GM12873 (cell line): ENCODE measurements around the gene CABLES1.

Source experiments
- TF ChIP-seq, protein P1 (sequence below): IDR thresholded peaks from 2 replicates; pipeline ENCODE4 v1.5.1; 2012; ENCODE audit warnings: low read depth, mild to moderate bottlenecking, moderate library complexity, low read length, control low read depth; ENCODE audit not compliant: insufficient read depth; ENCODE audit errors: missing control alignments

CABLES1 gene

DNA sequence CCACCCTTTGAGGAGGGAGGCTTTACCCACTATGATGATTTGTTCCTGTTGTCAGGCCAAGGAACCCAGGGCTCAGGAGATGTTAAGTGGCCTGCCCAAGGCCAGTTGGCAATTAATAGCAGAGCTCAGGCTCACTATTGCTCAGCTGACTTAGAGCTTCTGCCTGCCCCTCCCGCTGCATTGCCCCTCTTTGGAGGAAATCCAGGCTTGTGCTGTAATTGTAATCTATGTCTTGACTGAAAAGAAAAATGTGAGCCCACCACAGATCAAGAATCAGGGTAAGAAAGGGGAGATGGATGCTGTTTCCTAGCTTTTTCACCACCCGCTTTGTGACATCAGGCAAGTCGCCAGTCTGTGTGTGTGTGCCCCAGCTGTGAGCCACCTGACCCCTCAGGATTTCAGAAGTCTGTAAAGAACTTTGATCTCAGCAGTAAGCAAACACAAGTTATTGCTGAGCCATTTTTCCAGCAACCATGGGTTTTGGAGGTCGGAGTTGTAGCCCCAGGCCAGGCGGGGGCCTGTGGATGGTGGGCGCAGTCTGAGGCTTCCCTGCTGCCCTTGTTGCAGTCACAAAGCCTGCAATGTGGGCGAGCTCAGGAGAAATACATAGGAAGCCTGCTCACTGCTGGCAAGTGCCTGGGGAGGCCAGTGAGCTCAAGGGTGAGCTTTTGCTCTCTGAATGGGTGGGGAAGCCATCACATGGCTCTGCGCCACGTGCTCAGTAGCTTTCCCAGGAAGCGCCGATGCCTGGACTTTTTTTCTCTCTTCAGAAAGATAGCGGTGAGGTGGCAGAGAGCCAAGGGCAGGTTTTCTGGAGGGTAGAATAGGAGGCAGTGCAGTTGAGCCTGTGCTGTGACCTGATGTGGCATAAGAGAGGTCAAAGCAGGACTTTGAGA, 6.1 kb downstream of the CABLES1 start:
- TF ChIP-seq, protein P1, sequence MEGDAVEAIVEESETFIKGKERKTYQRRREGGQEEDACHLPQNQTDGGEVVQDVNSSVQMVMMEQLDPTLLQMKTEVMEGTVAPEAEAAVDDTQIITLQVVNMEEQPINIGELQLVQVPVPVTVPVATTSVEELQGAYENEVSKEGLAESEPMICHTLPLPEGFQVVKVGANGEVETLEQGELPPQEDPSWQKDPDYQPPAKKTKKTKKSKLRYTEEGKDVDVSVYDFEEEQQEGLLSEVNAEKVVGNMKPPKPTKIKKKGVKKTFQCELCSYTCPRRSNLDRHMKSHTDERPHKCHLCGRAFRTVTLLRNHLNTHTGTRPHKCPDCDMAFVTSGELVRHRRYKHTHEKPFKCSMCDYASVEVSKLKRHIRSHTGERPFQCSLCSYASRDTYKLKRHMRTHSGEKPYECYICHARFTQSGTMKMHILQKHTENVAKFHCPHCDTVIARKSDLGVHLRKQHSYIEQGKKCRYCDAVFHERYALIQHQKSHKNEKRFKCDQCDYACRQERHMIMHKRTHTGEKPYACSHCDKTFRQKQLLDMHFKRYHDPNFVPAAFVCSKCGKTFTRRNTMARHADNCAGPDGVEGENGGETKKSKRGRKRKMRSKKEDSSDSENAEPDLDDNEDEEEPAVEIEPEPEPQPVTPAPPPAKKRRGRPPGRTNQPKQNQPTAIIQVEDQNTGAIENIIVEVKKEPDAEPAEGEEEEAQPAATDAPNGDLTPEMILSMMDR, result no peak

DNA sequence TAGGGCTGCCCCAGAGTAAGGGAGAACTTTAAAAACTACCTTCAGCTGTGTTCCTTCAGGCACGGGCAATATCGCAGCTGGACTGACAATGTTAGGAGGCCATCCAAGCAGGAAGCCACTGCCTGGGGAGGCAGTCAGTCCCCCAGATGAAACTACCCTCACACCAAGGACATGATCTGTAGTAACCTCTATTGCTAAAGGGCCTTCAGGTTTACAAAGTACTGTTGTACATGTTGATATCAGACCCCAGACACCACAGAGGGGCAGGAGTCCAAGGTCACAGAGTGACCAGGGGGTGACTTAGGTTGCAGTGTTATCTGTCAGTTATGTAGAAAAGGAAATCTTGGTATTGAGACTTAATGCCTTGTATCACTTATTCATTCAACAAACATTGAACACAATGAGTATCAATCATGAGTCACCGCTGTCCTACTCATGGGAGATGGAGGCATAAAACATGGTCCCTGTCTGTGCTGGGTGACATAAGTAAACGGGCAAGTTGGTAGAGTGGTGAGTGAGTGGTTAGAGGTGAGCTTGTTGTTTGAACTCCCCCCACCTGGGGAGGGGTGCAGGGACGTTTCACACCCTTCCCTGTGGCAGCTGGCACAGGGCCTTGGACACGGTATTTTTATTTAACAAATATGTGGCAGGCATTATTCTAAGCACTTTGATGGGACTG, 7.1 kb downstream of the CABLES1 start:
- TF ChIP-seq, protein P1, result no peak

DNA sequence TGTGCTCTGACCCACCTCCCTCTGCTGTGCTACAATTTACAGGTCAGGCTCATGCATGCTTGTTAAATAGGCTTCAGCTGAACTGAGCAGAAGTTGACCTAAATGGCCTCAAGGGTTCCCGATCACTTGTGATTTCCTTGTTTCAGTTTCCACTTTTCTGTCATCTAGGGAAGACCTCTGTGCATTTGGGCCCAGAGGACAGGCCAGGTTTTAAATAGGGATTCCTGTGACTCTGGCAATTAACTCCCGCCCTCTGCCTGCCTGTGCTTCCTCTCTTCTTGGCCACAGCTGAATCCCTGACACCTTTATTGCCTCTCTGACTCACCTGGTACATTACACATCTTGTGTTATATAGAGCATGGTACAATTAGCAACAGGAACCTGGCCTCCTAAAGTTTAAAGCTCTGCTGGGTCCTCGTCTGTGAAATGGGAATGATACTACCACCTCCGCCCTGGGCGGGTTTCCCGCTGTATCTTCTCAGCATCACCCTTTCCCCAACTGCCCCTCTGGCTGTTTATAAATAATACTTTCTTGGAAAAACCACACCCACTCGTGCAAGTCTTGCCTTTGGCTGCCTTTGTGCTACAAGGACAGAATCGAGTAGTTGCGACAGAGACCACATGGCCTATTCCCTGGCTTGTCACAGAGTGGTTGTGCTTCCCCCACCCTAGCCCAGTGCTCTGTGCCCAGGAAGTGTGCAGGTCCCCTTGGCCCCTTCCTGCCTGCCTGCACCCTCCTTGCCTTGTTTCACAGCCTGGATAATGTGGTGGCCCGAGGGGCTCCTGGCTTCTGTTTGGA, 7.9 kb downstream of the CABLES1 start:
- TF ChIP-seq, protein P1, result no peak

DNA sequence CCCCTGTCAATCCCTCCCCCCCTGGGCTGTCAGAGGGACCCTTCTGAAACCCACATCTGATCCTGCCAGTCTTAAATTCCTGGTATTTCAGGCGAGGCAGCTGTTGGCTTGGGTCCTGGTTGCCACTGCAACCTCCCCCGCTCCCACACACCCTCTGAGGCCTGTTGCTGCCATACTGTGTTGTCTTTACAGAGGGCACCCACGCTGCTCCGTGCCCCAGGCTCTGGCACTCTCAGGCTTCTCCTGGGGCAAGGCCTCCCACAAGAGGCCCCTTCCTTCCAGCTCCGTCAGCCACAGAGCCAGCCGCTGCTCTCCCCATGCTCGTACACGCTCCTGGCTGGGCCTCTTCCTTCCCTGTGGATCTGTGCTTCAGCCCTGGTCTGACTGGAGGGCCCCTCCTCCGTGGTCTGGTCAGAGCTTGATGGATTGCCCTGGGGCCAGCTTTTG, 8.6 kb downstream of the CABLES1 start:
- TF ChIP-seq, protein P1, result no peak

DNA sequence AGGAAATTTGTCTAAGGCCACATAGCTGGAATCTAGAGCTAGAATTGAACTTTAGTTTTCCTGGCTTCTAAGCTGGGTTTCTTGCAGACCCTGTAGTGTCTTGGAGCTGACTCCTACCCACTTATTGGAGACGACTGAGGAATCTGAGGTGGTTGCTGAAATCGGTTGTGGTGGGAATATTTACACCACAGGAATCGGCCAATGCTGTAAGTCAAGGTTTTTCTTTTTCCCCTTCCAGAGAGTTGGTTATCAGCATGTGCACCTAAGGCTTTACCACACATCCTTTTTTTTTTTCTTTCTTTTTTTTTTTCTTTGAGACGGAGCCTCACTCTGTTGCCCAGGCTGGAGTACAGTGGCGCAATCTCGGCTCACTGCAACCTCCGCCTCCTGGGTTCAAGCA, 9.4 kb downstream of the CABLES1 start:
- TF ChIP-seq, protein P1, result no peak

DNA sequence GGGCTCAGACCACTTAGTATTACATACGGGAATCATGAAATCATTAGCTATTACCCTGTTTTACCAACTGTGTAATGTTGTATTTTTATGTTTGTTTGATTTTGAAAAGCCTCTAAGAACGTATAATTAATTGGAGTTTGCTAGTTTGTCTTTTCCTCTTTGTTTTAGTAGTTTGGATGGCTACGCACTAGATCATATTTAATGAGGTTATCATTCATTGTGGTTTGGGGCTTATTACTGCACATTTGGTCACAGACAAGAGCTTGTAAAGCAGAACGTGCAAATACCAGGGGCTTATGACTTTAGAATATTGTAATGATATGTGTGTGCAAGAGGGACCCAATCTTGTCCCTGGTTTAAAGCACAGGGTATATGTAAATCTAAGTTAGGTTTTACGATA, 10.3 kb downstream of the CABLES1 start:
- TF ChIP-seq, protein P1, result no peak

DNA sequence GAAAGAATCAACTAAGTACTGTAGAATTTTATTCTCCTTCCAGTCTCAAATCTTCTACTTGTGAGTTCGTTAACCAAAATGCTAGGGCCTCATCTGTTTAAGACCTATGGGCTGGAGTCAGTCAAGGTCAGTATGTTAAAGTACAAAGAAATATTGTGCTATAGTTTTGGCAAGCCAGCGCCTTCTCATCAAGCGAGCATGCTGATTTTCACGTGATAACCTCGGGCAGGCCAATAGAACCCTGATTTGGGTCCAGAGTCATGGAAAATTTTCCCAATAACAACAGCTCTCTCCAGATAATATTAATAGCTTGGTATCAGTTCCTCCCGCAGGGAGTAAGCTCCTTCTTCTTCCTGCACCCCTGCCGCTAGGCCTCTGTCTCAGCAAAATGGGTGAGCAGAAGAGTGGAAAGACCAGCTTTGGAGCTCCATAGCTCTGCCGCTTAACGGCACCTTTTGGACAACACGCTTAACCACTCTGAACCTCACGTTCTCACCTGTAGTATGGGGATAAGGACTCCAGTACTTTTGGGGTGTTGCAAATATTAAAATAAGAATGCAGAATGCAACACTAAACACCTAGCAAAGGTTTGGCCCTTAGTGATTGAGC, 11.7 kb downstream of the CABLES1 start:
- TF ChIP-seq, protein P1, result no peak
